RWPE1 (cell line): ENCODE measurements around the gene JAKMIP2.

ENCODE experiments used
- CTCF ChIA-PET: fragments of 350-600 bp; sonication (Branson Sonifier 250); formaldehyde crosslinking; extraction: SDS; loops from one replicate; lab custom pipeline; 2021; lab: Yijun Ruan, JAX
- POLR2A ChIA-PET: fragments of 400-600 bp; formaldehyde crosslinking; extraction: SDS; loops from one replicate; lab custom pipeline; 2020; ENCODE audit warnings: antibody characterized with exemption; ENCODE audit not compliant: low non-redundant PET; lab: Yijun Ruan, JAX
- DNase-seq: peaks from one replicate; pipeline ENCODE4 v3.0.0; 2012; ENCODE audit warnings: low spot score
- H3K27ac ChIP-seq: fragments of 450-650 bp; 2 replicates; pipeline ENCODE4 v1.5.1; 2017
- TF ChIP-seq, protein P1 (sequence below): fragments of 450-650 bp; conservative IDR thresholded peaks from 2 replicates; pipeline ENCODE4 v1.5.1; 2017; ENCODE audit warnings: low read depth, mild to moderate bottlenecking

Gene JAKMIP2

DNA sequence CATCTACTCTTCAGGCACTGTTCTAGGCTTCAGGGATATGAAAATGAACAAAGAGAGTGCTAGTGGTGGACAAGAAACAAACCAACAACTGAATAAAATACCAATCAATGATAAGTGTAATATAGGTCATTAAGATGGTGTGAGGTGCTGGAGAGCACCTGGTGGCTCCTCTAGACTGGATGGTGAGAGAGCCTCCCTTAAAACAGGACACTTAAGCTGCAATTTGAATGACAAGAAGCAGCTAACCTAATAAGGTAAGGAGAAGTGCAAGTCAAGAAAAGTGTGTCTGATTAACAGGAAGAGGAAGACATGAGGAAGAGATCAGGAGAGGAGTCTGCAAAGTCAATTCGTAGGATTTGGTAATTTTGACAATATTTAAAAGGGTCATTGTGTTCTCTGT is 23.1 kb downstream of the JAKMIP2 start:
- TF ChIP-seq, protein P1, sequence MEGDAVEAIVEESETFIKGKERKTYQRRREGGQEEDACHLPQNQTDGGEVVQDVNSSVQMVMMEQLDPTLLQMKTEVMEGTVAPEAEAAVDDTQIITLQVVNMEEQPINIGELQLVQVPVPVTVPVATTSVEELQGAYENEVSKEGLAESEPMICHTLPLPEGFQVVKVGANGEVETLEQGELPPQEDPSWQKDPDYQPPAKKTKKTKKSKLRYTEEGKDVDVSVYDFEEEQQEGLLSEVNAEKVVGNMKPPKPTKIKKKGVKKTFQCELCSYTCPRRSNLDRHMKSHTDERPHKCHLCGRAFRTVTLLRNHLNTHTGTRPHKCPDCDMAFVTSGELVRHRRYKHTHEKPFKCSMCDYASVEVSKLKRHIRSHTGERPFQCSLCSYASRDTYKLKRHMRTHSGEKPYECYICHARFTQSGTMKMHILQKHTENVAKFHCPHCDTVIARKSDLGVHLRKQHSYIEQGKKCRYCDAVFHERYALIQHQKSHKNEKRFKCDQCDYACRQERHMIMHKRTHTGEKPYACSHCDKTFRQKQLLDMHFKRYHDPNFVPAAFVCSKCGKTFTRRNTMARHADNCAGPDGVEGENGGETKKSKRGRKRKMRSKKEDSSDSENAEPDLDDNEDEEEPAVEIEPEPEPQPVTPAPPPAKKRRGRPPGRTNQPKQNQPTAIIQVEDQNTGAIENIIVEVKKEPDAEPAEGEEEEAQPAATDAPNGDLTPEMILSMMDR: no peak
- no peak overlapping the region for H3K27ac ChIP-seq
- no peak for DNase-seq
- POLR2A ChIA-PET: no interaction called here
- CTCF ChIA-PET: no interaction called here

- no peak for DNase-seq
- no peak overlapping the region for H3K27ac ChIP-seq
- ChIA-PET CTCF (no interaction called here), POLR2A (interaction anchor here (0.7 kb wide), 1 partner anchor 34 kb away, joined by 3 read pairs; no protein-coding TSS in a partner anchor)
- TF ChIP-seq, protein P1: no peak
Observed at GRCh38 chr5:147756566-147756965, 26.0 kb downstream of the JAKMIP2 start.

GRCh38 chr5:147754372-147755122 is 28.0 kb downstream of the JAKMIP2 start:
- no peak for DNase-seq
- ChIA-PET POLR2A (no interaction called here), CTCF (interaction anchor here (0.6 kb wide), 1 partner anchor 117 kb away, joined by 6 read pairs; no protein-coding TSS in a partner anchor)
- TF ChIP-seq, protein P1: no peak
- H3K27ac ChIP-seq: no peak overlapping the region

DNA sequence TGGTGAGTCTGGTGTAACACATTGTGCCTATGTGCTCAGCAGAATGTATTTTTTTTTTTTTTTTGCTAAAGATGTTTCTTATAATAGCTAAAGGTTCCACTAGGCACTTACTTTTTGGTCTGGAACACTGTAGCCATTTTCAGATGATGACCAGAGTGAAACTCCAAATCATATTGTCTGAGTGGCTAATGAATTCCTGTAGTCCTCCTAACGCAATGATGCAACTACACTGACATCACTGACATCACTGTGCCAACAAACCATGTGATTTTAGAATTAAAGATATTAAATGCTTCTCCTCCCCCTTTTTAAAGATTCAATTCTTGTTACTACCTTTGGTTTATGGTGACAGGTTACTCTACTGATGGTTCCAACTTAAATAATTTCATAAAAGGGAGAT is 28.8 kb downstream of the JAKMIP2 start:
- TF ChIP-seq, protein P1: no peak
- no peak overlapping the region for H3K27ac ChIP-seq
- ChIA-PET POLR2A (no interaction called here), CTCF (interaction anchor here (0.6 kb wide), 1 partner anchor 116 kb away, joined by 6 read pairs; no protein-coding TSS in a partner anchor)
- DNase-seq: no peak

- TF ChIP-seq, protein P1: no peak
- H3K27ac ChIP-seq: no peak overlapping the region
- CTCF ChIA-PET: no interaction called here
- DNase-seq: no peak
- POLR2A ChIA-PET: no interaction called here
Observed at GRCh38 chr5:147752666-147753290, 29.8 kb downstream of the JAKMIP2 start.

DNA sequence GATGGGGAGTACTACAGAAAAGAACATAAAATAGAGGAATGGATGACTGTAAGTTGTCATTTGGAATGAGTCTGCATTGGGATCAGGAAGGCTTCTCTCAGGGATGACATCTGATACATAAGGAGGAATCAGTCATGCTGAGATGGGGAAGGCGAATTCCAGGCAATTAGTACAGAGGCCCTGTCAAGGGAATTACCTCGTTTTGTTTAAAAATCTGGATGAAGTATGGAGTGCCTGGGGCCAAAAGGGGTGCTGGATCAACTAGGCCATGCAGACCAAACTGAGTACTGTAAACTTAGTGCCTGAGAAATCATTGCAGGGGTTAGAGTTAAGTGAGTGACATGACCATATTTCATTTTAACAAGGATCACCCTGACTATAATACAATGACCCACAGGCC is 30.5 kb downstream of the JAKMIP2 start:
- DNase-seq: no peak
- POLR2A ChIA-PET: no interaction called here
- CTCF ChIA-PET: no interaction called here
- H3K27ac ChIP-seq: no peak overlapping the region
- TF ChIP-seq, protein P1: no peak
